ENCODE results near the gene CAMK4.
A peak's percentile ranks its signal among the peaks of the same experiment; 100 is the strongest.

CAMK4 gene

DNA sequence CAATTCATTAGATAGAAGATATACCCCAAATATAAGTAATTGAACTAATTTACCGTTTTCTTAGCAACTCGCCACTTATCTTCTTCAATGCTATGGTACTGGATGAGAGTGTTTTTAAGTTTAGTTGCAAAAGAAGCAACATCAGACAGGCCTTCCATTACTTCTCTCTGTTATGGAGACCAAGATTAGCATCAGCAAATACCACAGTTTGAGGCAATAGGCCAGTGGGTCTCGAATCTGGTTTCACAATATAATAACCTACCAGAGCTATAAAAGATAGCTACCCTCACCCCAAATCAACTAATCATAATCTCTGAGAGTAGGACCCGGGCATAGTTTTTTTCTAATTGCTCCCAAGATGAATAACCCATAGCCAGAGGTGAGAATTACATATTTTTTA, 283.1 kb downstream of the CAMK4 start:
- DNase-seq = no peak

DNA sequence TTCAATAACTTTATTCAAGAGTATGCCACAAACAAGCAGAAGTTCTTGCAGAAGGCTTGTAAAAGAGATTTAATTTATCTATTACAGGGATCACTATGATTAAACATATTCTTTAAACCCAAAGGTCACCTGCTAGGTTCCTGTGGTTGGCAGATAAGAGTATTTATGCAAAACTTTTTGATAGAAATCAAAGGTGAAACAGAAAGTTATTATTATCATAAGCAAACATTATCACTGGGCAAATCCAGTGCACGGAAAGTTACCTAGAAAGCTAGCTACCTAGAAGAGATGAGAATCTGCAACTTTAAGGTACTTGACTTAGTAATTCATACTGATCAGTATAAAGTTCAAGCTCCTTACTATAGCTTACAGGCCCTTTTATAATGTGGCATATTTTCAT, 284.9 kb downstream of the CAMK4 start:
- DNase-seq = no peak

DNA sequence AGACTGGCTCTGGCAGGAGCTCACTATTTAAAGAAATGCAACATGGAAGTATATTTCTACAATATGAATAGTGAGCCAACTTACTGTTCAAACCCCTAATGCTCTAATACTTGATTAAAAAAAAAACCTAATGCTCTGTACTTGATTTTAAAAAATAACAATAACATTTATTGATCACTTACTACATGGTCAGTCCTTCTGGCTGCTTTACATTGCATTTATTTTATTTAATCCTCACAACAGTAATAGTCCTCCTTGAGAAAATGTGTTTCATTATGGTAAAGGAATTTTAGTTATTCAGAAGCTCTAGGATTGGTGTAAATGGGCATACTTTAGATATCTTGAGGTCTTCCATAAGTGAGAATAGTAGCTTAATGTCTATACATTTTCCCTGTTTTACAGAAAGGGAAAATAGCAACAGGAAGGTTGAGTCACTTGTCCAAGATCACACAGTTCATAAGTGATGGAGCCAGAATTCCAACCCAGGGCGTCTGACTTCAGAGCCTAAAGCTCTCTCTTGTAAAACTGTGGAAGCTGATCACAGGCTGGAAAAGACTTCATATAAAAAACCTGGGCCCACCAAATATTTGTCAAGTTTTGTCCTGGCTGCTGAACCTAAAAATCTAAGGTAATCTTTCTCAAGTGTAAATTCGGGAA, 287.1 kb downstream of the CAMK4 start:
- DNase-seq = no peak

DNA sequence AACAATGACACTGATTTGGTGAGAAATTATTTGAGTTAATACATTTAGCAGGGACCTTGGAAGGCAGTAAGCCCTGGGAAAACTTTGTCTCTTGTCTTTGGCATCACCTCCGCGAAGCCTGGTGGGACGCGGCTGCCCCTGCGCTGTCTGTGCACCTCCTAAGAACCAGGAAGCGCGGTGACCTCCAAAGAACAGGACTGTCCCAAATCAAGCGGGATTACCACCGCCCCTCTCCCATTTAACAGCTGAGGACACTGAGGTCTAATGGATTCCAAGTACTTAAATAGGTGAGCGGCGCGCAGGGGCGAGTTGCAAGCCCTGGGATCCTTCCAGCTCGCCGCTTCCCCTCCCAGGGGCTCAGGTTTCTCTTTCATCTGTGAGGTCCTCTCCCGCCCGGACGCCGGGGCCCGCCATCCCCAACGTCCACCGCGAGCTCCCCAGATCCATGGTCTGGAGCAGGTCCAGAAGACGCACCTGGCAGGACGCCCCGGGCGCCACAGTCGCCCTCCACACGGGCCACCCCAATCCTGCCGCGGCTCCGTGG, 287.7 kb downstream of the CAMK4 start:
- DNase-seq = no peak

DNA sequence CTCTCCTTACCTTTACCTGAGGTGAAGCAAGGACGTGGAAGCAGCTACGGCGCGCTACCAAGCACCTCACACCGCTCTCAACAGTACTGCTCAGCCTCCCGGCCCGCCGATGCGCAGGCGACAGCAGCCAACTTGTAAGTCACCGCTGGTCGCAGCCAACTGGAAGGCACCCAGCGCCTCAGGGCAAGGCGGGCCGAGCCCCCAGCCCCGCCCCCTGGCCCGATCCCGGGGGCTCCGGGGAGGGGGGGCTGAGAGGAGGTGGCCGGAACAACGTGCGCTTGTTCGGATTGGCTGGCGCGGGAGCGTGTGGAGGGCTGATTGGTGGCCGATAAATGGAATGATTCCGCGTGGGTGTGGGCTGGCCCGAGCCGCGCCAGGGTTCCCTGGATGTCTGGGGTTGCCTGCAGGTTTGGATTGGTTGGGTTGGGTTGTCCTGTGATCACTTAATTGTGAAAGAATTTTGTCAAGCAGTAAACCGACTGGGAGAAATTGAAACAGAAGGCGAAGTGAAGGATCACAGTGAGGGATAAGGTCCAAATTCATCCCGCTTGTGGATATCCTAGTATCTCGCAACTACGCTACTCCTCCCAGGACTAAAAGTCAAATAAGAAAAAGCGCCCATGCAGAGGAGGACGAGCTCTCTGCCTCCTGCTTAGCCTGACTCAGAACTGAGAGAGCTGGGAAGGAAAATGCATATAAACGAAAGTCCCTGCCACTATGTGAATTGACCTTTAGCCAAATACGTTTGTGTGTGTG, 288.4 kb downstream of the CAMK4 start, which contains the start of gene STARD4:
TSS of gene STARD4 (minus strand) at position 161 of the 756 bp plus-strand sequence. CDS start 5,102 bp downstream, outside the sequence.
- peak; percentile 97 for DNase-seq

DNA sequence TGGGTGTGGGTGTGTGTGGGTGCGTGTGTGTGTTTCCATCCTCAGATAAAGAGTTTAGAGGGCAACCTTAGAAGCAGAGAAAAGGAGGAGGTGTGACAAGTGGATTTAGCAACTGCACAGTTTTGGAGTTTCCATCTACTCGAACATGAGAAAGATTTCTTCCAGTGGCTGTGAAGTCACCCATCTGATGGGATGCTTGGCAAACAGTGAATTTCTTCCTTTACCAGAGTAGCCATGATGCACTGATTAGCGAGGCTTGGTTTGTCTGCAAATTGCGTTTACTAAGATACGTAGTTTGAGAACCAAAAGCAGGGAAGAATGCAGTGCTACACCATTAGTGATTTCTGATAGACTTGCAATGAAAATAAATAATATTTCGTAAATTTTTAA, 288.9 kb downstream of the CAMK4 start:
- no peak for DNase-seq

DNA sequence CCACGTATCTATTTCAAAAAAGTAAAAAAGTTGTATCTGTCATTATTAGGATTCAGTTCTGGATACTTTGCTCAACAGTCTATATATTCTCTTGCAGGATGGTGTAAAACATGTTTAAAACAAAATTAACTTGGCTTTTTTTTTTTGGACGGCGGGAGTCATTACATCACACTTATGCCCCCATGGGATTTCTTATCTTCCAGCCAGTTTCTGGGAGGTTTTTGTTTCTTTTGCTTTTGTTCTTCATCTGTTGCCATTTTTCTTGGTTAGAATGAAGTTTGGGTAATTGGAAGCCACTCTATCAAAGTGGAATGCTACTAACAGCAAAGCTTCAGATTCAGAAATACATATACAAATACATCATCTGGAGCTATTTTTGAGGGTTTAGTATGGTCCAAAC, 289.9 kb downstream of the CAMK4 start:
- DNase-seq = no peak

DNA sequence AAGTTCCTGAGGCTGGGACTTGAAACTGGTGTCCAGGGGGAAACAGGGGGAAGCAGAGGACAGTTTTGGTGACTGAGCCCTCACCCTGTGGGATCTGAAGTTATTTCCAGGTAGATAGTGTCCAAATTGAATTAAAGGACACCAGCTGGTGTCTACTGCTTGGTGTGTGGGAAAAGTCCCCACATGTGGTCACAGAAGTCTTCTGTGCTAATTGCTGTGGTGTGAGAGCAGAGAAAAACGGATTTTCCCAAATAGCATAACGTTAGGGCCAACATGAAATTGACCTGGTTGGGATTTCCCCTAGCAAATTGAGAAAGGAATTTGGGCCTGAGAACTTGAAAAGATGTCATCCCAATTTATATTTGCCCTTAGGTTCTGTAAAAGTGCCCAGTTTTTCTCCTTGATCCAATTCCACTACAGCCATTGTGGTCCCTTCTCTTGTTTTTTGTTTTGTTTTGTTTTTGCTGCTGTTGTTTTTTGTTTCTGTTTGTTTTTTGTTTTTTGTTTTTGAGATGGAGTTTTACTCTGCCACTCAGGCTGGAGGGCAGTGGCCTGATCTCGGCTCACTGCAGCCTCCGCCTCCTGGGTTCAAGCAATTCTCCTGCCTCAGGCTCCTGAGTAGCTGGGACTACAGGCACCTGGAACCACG, 293.8 kb downstream of the CAMK4 start:
- no peak for DNase-seq

DNA sequence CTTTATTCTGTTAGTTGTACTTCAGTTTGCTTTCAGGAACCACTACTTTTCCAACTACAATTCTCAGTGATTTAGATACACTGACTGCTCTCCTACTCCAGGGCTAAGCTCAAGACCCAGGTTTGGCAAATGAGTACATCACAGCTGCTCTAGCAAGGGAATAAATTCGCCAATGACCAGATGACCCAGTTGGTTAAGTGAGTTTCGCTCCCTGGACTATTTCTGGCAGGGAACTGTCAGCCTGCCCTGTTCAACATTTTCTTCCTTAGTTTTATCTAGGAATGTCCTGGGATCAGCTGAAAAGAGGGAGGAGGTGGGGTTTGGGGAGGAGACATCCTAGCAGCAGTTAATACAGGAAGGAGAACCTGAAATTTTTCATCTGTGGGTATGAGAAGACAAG, 294.6 kb downstream of the CAMK4 start:
- no peak for DNase-seq

DNA sequence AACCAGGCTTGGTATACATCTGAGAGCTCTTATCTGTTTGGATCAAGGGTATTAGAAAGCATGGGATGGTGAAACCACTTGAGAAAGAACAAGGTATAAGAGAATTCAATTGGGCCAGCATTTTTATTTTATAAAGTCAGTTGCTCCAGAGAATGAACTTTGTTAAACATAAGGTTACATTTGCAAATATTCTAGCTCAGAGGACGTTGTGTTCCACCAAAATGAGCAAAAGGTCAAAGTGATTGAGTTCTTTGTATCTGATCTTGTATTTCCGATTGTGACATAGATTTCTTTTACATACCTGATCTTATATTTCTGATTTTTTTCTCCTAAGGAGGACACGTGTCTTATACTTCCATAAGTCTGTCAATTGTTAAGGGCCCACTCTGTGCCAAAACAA, 296.7 kb downstream of the CAMK4 start:
- DNase-seq = no peak

DNA sequence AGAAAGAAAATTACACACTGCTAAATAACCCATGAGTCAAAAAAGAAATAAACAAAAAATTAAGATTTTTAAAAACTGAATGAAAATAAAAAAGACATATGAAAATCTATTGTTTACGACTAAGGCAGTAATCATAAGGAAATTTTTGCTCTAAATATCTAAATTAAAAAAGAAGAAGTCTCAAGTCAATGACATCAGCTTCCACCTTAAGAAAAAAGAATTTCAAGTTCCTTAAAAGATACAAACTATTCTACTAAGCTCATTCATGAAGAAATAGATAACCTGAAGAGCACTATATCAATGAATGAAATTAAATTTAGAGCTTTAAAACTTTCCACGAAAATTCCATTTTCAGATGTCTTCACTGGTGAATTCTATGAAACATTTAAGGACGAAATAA, 303.9 kb downstream of the CAMK4 start:
- DNase-seq = no peak

DNA sequence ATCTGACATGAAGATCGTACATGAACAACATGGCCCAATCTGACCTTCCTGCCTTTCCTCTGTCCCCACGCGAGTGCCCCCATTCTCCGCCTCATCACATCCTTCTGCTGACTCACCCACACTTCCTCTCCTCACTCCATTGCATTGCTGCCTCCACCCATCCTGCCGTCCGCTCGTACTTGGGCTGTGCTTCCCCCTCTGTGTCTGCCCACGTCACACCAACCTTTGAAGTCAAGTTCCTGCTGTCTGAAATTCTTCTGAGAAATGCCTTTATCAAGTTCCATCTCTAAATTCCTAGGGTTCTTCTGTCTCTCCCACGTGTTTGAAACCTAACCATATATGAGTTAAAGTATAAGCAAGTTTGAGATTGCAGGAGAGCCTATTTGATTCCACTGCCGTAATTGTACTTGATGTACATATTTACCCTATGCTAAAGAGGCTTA, 306.1 kb downstream of the CAMK4 start:
- no peak for DNase-seq

DNA sequence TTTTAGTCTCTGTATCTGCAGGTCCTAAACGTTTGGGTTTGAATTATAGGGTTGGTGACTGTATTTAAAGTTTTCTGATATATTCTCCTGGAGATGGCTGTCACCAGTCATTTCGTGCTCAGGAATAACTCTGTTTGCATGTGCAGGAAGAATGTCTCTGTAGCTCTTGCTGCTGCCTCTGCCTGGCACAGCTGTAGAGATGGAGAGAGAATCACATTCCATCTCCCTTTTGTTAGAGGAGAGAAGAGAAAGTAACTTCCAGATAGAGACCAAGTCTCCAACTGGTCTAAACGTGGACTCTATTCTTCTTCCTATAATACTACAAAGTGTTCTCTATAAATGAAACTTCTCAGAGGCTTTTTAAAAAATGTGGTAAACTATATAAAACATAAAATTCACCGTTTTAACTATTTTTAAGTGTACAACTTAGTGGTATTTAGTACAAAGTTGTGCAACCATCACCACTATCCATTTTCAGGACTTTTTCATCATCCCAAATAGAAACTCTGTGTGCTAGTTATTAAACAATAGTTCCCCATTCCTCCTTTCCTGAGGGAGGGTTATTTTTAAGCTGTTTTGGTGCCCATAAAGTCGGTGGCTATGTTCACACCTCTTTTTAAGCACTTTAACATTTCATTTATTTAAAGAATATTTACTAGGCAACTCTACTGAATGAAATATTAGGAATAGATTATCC, 308.9 kb downstream of the CAMK4 start:
- DNase-seq = no peak

DNA sequence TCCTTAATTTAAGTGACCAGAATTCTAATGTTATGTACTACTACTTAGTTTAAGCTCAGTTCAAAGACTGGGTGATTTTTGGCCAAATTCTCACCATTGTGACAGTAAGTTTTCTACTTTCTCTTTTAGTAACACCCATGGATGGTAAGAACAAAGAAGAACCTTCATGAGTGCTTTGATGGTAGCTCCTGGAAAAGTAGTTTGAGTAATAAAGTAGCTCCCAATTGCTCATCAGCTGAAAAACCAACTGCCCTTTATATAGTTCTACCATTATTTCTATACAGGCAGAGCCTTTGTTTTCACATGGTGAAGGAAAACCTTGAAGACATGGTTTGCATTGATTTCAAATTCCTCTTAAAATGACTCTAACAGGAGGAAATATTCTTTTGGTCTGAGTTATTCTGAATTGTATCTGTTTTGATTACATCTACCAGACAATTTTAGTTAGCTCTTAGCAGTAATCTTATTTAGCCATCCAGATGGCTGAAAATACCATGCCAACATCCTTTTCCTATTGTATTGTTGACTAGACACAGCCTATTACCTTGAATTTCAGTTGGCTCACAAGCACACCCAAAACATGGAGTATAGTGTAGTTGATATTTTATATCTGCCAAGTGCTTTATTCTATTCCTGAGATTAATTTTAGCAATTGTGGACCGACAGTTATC, 311.8 kb downstream of the CAMK4 start:
- no peak for DNase-seq

DNA sequence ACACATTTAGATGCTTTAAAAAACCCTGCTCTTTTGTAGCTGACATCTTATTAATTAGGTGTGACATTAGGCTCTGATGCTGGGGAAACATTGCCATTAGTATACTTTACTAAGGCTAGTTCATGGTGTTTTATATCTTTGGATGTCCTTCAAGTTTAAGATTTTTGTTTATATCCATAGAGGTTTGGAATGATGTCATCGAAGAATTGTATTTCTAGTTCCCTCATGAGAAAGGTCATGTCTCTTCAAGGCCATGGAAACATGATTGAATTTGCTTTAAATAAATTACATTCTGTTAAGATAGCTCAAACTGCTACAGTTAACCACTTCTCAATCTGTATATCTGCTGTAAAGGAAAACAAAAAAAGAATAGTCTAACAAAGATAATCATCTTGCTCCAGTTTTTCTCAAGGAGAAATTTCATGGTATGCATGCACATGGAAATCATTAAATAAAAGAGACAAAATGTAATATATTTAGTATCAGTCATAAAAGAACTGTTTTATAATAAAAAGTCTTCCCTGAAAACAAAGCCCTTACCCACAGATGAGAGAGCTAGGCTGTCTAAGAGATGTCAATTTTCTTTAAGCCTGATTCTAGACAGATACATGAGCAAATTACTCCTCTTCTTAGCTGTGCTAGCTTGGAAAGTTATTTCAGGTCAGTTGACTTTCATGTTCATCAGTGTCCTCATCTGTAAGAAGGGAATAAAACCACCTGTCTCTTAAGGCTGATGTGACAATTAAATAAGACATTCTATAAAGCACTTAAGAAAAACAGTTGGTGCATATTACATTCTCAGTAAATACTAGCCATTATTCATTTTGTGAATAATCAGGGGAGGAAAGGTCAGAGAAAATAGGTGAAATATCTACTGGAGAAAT, 313.2 kb downstream of the CAMK4 start:
- no peak for DNase-seq
